IPS-18c (cell line): ENCODE measurements around the gene SLC49A4.

ENCODE experiments used
- H3K4me3 ChIP-seq: 2 replicates; pipeline ENCODE4 v1.7.0; 2013; ENCODE audit warnings: low read depth, mild to moderate bottlenecking, low read length, moderate library complexity; ENCODE audit not compliant: insufficient read depth
- H3K9me3 ChIP-seq: one replicate; pipeline ENCODE4 v1.6.1; 2013; ENCODE audit warnings: mild to moderate bottlenecking, low read length, moderate library complexity; ENCODE audit not compliant: control insufficient read depth, insufficient read depth

SLC49A4 gene

GRCh38 chr3:122880624-122881023, 85.8 kb downstream of the SLC49A4 start:
- no peak overlapping the region for H3K4me3 ChIP-seq
- no peaks in the 10 kb centered on the region for H3K9me3 ChIP-seq

- Histone ChIP-seq H3K4me3 (no peak overlapping the region), H3K9me3 (no peaks in the 10 kb centered on the region)
Measured at GRCh38 chr3:122882361-122882947, 87.6 kb downstream of the SLC49A4 start.

- Histone ChIP-seq H3K4me3 (no peak overlapping the region), H3K9me3 (no peaks in the 10 kb centered on the region)
Measured at GRCh38 chr3:122886251-122886650, 91.4 kb downstream of the SLC49A4 start.

- Histone ChIP-seq H3K9me3 (no peaks in the 10 kb centered on the region), H3K4me3 (no peak overlapping the region)
Measured at GRCh38 chr3:122886946-122887345, 92.1 kb downstream of the SLC49A4 start.

- H3K9me3 ChIP-seq: no peaks in the 10 kb centered on the region
Measured at GRCh38 chr3:122890077-122890719, 95.3 kb downstream of the SLC49A4 start.

GRCh38 chr3:122890720-122891220, 95.9 kb downstream of the SLC49A4 start:
- no peaks in the 10 kb centered on the region for H3K9me3 ChIP-seq
- H3K4me3 ChIP-seq: no peak overlapping the region

More at GRCh38 chr3:122890077-122890719, 95.3 kb downstream of the SLC49A4 start:
- no peak overlapping the region for H3K4me3 ChIP-seq

DNA sequence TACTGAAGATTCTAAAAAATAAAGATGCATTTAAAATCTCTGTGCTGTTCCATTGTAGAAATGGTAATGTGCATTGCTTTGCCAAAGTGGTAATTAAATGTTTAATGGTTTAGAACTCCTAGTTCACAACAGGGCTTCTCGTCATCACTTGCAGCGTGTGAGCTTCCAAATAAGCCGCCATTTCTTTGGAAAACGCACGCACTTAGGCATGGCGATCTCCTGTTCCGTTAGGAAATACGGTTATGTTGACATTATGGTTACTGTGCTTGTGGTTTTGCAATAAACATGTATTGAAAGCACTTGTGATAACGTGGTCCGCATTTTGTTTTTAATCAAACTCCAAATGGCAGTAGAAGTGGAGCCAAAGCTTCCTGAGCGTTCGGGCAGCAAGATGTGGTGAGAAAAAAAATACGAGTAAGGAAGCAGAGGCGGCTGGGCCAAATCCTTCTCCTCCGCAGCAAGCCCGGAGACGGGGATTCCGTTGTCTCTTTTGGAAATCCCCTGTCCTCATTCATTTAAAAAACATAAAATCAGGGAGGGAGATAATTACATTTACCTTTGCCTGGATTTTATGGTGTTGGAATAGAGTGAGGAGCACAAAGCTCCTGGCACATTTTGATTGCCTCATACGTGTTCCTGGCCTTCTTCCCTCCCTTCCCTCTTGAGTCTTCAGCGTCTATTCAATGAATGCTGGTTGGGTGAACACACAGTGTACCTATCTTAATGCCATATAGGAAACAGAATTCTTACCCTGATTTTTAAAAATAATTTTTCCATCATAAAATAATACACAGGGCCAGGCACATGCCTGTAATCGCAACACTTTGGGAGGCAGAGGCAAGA, 97.5 kb downstream of the SLC49A4 start:
- H3K4me3 ChIP-seq: no peak overlapping the region
- no peaks in the 10 kb centered on the region for H3K9me3 ChIP-seq

DNA sequence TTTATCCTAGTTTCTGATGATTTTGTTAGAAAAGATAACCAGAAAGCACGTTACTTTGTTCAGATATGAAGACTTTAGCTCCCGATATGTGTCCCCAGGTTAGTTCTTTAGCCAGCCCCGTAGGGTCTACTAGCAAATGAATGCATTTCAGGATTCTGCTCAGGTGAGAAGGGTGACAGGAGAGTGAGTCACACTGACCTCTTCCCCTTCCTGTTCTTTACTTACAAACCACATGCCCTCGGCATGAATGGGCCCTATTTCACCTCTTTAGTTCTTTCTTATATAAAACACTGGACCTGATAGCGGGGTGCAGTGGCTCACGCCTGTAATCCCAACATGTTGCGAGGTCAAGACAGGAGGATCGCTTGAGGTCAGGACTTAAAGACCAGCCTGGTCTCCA, 98.4 kb downstream of the SLC49A4 start:
- H3K9me3 ChIP-seq: no peaks in the 10 kb centered on the region
- no peak overlapping the region for H3K4me3 ChIP-seq

GRCh38 chr3:122893754-122894668, 99.1 kb downstream of the SLC49A4 start:
- H3K9me3 ChIP-seq: no peaks in the 10 kb centered on the region
- H3K4me3 ChIP-seq: no peak overlapping the region

- H3K9me3 ChIP-seq: no peaks in the 10 kb centered on the region
Measured at GRCh38 chr3:122898298-122898697, 103.4 kb downstream of the SLC49A4 start.

DNA sequence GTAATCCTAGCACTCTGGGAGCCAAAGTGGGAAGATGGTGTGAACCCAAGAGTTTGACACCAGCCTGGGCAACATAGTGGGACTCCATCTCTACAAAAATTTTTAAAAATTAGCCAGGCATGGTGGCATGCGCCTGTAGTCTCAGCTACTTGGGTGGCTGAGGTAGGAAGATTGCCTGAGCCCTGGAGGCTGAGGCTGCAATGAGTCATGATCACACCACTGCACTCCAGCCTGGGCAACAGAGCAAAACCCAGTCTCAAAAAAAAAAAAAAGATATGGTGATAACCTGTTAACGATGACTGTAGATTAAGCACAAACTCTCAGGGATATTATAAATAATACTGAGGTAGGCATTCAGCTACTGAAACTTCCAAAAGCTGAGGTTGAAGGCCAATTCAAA, 107.5 kb downstream of the SLC49A4 start:
- no peak overlapping the region for H3K4me3 ChIP-seq

More at GRCh38 chr3:122898298-122898697, 103.4 kb downstream of the SLC49A4 start:
- H3K4me3 ChIP-seq: no peak overlapping the region

GRCh38 chr3:122903171-122903570, 108.3 kb downstream of the SLC49A4 start:
- Histone ChIP-seq H3K4me3 (no peak overlapping the region), H3K9me3 (no peaks in the 10 kb centered on the region)

More for the DNA sequence above, 107.5 kb downstream of the SLC49A4 start:
- H3K9me3 ChIP-seq: no peaks in the 10 kb centered on the region

GRCh38 chr3:122907471-122907870, 112.6 kb downstream of the SLC49A4 start:
- no peak overlapping the region for H3K4me3 ChIP-seq
- no peaks in the 10 kb centered on the region for H3K9me3 ChIP-seq

DNA sequence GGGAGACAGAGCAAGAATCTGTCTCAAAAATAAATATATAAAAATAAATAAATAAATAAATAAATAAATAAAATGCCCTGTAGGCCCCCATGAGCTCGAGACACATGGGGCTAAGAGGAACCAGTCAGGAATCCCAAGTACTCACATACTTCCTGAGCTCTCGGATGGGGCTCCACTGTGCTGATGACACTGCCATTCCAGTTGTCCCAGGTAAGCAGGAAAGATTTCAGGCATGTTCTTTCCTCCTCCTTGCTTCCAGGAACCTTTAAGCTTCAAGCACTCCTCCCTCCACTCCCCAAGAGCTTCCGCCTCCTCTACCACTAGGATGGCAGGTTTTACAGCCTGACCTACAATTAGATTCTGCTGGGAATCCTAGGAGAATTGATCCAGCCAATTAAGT, 113.4 kb downstream of the SLC49A4 start:
- Histone ChIP-seq H3K4me3 (no peak overlapping the region), H3K9me3 (no peaks in the 10 kb centered on the region)

DNA sequence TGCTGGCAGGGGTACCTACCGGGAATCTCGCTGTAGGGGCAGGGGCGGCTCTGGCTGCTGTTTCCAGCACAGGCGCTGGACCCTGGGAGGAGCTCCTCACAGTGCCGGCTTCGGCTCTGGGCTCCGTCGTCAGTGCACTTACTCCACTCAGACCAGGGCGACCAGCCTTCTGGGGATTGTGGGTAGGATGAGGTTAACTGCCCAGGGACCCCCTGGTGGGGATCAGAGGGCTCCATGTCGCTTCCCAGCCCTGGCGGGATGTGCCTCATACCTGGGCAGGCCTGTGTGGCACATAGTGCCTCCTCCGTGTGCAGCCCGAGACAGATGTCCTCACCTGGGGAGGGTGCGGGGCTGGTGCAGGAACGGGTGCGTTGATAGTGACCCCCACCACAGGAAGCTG, 117.0 kb downstream of the SLC49A4 start:
- Histone ChIP-seq H3K9me3 (no peaks in the 10 kb centered on the region), H3K4me3 (no peak overlapping the region)

DNA sequence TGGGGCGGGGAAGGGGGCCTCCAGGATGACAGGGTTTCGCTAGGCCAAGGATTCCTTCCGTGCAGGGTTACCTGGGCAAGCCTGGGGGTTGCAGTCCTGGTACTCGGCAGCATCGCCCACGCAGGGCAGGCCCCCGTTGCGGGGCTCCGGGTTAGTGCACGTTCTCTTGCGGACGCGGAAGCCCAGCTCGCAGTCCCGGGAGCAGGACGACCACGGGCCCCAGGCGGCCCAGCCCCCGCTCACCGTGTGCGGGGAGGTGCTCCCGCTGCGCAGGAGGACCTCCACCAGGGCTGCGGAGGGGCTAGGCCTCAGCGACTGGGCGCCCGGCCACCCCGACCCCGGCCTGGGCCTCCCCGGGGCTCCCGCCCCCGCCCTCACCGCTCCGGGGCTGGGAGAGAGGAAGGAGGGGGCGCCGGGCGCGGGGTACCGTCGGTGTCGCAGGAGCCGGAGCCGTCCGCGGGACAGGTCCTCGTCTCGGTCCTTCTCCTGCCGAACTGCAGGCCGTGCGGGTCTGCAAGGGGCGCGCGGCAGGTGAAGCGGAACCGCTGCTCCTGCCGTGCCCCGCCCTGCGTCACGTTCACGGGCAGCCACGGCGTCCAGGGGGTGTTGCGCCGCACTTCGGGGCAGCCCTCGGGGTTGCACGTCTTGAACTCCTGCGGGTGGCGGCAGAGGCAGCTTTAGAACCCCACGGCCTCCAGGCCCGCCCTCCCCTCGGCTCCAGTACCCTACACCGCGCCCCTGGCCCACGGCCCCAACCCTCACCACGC, 118.1 kb downstream of the SLC49A4 start:
- Histone ChIP-seq H3K9me3 (no peaks in the 10 kb centered on the region), H3K4me3 (no peak overlapping the region)
